DMS53 treated with DMSO at 0.1 percent for 48 hours (cell line): ENCODE results near the gene KCTD10.

Experiments used
- DNase-seq: peaks from one replicate; lab custom pipeline; 2025; ENCODE audit not compliant: unreplicated experiment; lab: John Stamatoyannopoulos, UW

The KCTD10 gene

DNA sequence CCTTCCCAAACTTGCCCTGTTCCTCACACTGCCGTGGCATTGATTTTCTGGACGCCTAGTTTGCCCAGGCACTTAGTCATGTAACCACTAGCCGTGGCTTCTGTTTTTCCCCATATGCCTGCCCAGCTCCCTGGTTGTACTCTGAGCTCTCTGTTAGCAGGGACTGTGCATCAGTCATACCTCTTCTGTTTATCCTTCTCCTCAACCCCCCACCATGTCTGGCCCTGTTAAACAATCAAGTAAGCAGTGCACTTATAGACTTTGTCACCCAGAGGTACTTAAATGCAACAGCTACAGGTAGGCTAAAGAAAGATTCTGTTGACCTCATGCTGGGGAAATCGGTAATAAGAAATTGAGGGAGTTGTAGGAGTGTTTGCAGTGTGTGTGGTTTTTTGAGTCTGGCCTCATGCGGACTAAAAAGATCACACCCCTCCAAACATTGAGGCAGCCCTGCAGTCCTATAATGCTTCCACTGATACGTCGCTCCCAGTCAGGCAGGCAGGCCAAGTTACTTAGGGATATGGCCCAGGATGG lies 17.3 kb upstream of the KCTD10 start:
- DNase-seq, result no peak

DNA sequence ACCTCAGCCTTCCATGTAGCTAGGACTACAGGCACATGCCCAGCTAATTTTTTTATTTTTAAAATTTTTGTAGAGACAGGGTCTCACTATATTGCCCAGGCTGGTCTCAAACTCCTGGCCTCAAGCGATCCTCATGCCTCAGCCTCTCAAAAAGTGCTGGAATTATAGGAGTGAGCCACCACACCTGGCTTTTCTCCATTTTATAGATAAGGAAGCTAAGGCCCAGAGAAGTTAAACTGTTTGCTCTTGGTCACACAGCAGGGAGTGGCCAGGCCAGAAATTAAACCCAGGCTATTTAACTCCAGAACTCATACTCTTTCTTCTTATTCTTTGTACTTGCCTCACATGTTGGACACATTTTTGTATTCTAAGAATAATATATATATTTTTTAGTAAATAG lies 16.8 kb upstream of the KCTD10 start:
- no peak for DNase-seq

DNA sequence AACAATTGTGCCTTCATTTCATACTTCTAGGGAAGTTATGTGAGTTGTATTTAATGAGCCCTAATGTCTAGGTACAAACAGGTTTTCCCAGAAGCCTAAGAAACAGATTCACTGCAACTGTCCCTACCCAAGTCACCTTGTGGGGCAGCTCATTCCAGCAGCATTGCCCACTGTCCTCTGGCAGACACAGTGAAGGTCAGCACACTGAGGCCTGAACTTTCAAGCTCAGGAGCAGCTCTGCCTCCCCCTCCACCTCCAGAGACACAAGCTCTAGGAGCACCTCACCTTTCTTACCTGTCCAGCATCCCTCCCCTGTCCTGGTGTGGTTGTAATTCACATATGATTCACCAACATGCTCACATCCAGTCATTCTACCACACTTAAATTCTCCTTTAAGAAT lies 16.0 kb upstream of the KCTD10 start:
- no peak for DNase-seq

DNA sequence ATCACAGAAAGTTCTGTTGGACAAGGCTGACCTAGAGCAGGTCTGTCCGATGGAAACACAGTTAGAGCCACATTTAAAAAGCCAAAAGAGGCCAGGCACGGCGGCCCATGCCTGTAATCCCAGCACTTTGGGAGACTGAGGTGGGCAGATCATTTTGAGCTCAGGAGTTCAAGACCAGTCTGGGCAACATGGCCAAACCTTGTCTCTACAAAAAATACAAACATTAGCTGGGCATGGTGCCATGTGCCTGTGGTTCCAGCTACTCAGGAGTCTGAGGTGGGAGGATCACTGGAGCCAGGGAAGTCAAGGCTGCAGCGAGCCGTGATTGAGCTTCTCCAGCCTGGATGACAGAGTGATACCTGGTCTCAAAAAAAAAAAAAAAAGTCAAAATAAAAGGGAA lies 15.3 kb upstream of the KCTD10 start:
- DNase-seq, result no peak

DNA sequence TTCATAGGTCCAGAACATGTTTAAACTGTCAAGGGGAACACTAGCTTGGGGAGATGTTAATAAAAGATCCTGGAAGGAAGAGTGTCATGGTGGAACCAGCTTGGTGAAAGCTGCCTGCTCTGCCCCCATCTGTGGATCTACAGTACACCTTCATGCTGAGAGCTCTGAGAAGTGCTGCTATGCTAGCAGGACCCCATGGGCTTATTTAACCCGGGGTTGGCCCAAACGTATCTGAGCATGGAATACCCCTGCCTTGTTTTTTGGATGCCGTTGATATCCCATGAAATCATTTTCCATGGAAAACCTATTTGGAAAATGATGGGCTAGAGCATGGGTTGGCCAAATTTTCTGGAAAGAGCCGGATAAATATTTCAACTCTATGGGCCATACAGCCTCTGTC lies 14.6 kb upstream of the KCTD10 start:
- DNase-seq, result no peak

DNA sequence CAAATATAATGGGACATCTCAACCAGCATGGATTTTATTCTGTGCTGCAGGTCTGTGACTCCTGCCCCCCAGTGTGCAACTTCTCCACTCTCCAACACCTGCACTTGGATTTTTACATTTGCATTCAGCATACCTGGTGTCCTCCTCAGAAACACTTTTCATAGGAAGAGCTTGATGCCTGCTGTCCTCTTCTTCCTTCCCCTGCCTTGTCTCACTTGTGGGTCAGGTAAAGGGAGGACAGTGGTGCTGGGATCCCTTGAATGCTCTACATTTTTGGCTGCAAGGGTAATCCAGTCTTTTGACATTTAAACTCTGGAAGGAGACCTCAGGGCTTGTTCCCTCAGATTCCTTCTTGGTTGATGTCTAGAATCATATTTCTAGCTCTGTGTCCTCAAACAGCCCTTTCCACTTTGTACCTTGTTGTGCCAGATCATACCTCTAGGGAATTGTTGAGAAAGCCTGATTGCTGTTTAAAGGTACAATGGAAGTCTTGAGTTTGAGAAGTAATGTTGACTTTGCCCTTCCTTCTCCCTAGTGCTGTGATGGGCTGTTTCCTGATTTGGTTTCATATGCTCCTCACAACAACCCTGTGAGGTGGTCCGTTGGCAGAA lies 13.0 kb upstream of the KCTD10 start:
- DNase-seq, result no peak

DNA sequence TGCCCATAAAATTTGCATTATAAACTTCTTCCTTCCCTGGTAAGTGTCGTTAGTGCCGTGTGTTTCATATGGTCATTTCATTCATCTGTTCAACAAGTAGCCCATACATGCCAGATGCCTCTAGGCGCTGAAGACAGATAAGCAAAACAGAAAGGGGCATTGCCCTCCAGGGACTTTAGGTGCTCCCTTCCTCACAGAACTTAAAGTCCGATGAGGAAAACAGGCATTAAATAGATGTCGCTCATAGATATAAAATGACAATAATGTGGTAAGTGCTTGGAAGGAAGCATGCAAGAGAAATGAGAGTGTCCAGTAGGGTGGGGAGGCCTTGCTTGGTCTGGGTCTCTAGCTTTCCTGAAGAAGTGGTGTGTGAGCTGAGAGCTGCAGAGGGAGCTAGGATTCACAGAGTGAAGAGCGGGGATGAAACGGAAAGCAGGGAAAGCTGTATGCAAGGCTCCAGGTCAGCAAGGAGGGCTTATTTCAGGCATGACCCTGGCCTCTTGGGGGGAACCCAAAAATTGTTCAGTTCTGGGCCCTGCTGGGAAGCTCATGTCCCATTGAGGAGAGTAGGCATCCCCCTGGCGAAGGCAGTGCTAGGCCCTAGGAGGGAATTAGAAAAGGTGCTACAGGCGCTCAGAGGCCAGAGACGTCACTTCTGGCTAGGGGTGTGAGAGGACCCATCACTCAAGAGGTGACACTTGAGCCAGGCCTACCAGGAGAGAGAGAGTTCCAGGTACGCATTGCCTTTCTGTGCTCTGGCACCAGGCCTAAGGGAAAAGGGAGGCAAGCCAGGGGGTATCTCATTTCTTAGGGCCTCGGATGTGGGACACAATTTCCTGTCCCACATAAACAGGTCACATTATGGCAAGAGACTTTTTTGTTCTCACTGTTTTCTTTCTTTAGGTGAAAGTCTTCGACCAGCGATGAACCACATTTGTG lies 12.2 kb upstream of the KCTD10 start:
- no peak for DNase-seq

DNA sequence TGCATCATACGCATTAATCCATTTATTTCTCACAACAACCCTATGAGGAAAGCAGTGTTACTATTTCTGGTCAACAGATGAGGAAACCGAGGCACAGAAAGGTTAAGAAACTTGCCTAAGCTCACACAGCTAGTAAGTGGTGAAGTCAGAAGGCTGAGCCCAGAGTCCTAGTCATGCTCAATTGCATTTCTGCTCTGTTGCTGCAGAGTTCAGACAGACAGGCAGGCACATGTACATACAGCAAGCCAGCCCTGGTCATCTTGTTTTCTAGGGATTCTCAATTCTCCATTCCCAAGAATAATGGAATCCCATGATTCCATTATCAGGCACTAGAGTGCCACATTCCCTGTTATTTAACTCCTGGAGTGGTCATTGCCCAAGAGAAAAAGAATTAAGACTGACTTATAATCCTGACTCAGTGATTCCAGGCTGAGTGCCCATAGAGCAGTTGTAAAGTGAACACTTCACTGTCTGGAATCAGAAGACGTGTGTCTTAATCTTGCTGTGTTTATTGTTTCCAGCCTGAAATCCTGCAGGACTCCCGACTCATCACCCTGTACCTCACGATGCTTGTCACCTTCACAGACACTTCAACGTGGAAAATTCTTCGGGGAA lies 11.1 kb upstream of the KCTD10 start:
- DNase-seq, result no peak

DNA sequence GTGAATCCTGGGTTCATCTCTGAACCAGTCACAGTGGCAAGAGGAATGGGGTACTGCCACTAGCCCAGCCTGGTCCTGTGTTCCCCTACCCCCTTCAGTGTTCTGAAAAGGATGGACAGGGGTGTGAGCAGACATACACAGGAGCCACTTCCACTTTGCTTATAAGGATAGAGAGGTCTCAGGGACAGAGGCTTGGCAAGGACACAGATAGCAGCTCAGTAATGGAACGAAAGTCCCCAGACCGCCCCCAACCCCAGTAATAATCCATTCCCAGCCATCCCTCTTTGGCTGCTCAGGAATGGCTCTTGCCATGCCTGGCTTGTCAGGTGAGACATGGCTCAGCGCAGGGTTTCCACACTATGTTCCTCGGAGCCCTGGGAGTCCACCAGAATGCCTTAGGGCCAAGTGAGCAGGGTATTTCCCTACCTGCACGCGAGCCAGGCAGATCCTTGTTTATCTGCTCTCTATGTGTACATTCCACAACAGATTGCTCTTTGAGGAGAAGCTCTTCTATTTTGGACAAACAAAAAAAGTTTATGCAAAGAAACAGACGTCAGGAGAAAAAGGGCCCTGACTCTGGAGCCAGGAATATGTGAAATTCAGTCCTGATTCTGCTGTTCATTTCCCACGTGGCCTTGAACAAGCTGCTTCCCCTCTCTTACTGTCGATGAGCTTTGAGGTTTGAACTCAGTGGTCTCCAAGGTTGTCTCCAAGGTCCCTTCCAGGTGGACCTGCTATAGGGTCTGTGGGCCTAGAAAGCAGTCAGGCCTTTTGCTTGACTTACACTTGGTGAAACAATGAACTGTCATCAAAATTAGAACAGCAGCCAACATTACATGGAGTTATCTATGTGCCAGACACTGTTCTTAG lies 10.3 kb upstream of the KCTD10 start:
- DNase-seq, result no peak

DNA sequence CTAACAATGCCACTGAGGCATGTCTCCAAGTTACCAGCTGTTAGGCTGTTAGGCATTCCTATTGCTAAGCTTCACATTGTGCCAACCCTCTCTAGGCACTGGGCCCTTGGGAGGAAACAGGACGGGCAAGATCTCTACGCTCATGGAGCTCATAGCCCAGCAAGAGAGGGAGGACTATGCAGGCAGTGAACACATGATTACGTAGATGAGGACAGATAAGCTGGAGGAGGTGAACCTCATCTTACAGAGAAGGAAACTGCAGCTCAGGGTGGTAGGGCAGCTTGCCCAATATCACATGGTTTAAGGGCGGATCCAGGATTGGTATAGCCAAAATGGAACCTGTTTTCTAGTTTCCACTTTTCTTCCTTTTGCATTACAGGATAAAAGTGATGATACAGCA lies 8.1 kb upstream of the KCTD10 start:
- DNase-seq, result no peak

DNA sequence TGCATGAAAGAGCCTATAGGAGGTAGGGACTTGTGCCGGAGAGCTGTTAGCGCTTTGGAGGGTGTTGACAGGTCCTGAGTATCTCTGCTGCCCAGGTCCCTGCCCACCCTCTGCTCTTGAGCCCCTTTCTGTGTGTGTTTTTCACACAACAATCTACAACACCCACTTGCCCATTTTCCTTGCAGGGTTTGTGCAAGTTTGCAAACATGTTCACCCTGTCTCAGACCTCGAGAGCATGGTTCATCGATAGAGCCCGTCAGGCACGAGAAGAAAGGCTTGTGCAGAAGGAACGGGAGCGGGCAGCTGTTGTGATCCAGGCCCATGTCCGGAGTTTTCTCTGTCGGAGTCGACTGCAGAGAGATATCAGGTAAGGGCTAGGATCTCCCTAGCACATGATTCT lies 6.2 kb upstream of the KCTD10 start:
- no peak for DNase-seq

DNA sequence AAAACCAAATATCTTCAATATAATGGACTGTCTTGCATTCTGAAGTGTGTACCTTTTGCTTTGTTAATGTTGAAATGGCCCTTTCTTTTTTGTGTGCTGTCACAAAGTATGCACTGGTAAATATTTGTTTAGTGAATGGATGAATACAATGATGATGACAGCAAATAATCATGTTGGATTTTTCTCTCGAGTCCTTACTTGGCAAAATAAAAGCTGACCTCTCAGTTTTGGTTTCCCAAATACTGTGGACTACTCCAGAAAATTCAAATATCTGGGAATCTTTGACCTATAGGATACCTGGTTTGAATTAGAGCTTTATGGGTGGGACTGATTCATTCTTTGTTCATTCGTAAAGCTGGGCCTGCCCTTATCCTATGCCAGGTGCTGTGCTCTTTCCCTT lies 5.8 kb upstream of the KCTD10 start:
- peak; percentile 91 for DNase-seq

DNA sequence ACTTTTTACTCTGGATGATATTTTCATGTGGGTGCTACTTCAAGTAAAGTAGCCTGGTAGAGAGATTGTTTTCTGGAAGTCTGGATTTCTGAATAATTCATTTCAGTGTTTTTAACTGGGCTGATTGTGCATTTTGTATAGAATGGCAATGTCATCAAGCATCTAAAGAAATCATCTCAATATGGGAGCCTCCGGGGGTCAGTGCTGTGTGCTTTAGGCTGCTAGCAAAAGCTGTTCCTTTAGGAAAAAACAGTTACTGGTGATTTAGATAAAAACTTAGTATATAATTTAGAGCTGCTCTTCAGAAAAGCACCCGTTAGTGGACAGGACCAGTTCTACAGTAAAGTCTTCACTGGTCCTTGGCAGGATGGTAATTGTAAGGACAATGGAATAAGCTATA lies 5.4 kb upstream of the KCTD10 start:
- DNase-seq, result no peak

DNA sequence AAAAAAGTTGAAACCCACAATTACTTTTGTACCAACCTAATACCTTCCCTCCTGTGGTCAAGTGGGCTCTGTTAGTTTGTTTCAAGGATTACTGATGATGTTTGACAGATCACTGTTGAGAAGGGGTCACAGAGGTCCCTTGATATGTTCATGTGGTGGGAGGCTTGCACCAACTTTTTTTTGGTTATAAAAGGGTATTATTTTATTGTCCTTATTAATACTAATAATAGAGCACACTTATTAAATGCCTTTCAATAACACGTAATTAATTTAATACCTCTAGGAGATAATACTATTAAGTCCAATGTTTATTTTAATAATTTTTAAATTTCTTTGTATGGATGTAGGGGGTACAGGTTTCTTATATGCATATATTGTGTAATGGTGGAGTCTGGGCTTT lies 4.8 kb upstream of the KCTD10 start:
- DNase-seq, result no peak

DNA sequence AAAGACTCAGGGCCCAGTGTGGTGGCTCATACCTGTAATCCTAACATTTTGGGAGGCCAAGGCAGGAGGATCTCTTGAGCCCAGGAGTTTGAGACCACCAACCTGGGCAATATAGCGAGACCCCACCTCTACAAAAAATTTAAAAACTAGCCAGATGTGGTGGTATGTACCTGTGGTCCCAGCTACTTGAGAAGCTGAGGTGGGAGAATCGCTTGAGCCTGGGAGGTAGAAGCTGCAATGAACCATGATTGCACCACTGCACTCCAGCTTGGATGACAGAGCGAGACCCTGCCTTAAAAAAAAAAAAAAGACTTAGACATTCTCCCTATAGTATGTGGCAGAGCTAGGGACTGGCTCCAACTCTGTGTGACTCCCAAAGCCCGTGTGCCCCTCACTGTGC lies 3.3 kb upstream of the KCTD10 start:
- no peak for DNase-seq

DNA sequence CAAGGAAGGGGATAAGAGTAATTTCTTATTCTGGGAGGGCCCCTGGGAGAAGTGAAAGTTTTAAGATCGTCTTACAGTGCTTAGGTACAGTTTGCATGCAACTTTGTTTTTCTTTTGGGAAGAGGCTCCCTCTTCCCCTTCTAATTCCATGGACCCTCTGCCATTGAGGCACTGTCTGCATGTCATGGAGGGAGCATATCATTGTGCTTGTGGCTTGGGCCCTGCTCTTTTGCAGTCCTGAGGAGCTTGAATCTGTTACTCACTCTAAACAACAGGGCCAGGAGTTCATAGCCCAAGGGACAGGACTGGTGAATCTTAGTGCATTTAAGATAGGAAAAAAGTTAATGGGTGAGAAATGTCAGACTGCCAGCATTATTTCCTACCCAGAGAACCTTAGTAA lies 2.7 kb upstream of the KCTD10 start:
- DNase-seq, result no peak

DNA sequence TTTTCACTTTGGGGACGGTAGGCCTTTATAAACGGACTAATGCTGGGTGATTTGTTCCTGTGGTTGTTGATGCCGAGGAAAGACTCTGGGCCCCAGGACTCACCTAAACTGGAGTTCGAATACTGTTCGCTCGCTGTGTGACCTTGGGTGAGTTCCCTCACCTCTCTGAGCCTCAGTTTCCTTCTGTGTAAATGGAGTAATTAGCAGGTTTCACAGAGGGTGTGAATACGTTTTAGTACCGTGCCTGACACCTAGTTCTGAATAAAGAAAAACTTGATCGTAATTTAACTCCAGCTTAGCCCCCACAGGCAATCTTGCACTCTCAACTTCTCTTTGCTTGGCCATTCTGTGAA lies 839 bp upstream of the KCTD10 start:
- no peak for DNase-seq

DNA sequence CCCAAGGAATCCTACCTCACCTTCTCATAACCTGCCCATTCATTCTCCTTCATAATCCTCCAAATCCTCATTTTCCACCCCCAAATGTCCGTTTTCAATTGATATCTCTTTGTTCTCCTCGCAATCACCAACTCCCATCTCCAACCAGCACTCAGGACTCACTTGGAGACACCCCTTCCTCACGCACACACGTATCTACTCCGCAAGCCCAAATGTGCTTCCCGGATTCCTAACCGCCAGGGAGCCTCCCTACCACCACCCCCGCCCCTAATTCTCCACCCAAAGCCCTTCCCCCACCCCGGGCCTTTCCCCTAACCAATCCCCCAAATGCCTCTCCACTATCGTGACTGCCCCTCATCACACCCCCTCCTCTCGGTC lies 304 bp downstream of the KCTD10 start:
- no peak for DNase-seq

DNA sequence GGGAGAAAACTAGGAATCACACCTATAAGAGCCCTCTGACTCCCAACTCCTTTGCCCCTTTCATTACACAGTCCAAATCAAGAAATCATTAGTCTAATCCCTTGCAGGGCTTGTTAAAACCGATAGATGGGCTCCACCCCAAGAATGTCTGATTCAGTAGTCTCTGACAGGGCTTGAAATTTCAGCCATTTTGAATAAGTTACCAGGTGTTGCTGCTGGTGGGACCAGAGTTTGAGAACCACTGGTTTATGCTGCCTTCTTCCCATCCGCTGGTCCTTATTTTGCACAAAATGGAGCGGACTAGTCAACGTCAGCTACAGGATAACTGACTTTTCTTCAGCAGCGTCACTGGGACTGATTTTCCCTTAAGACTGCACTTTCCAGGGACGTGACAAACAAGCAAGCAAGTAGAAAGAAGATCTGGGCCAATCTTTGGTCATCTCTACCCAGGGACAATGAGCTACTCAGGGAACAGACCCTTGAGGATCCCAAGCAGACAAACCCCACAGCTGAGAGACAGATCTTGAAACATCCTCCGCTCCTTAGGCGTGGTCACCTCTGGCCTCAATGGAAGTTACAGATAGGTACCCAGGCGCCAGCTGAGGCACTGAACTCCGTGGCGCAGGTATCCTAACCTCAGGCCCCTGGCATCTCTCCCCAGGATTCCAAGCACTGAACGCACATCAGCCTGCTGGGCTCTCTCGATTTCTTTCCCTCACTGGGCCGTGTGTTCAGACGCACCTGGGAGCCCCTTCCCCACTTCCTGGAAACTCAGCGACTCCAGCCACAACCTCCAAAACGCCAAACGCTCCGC lies 900 bp downstream of the KCTD10 start:
- no peak for DNase-seq

DNA sequence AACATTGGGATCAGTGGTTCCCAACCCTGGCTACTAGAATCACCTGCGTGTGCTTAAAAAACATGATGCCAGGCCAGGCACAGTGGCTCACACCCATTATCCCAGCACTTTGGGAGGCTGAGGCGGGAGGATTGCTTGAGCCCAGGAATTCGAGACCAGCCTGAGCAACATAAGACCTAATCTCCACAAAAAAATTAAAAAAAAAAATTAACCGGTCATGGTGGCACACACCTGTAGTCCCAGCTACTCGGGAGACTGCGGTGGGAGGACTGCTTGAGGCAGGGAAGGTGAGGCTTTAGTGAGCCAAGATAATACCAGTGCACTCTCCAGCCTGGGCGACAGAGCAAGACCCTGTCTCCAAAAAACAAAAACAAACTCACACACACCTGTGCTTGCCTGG lies 2.0 kb downstream of the KCTD10 start:
- DNase-seq, result no peak
